Fibroblast of lung (primary cell): ENCODE data around the gene RBM20.

Experiments
- EZH2 ChIP-seq: IDR thresholded peaks from 2 replicates; pipeline ENCODE4 v1.5.1; 2012; ENCODE audit warnings: low read length, control low read depth, mild to moderate bottlenecking; ENCODE audit errors: missing control alignments
- TF ChIP-seq, protein P1 (sequence below), 2 donors: IDR thresholded peaks in 1 of 2; conservative IDR thresholded peaks in 1 of 2; 1 replicate in 1 of 2; 2 replicates in 1 of 2; pipeline ENCODE4 v1.5.1; 2011 to 2012; ENCODE audit warnings: low read length in 2 of 2, control low read depth in 1 of 2, inconsistent platforms in 1 of 2, low read depth in 1 of 2, mild to moderate bottlenecking in 1 of 2

- TF ChIP-seq, protein P1, sequence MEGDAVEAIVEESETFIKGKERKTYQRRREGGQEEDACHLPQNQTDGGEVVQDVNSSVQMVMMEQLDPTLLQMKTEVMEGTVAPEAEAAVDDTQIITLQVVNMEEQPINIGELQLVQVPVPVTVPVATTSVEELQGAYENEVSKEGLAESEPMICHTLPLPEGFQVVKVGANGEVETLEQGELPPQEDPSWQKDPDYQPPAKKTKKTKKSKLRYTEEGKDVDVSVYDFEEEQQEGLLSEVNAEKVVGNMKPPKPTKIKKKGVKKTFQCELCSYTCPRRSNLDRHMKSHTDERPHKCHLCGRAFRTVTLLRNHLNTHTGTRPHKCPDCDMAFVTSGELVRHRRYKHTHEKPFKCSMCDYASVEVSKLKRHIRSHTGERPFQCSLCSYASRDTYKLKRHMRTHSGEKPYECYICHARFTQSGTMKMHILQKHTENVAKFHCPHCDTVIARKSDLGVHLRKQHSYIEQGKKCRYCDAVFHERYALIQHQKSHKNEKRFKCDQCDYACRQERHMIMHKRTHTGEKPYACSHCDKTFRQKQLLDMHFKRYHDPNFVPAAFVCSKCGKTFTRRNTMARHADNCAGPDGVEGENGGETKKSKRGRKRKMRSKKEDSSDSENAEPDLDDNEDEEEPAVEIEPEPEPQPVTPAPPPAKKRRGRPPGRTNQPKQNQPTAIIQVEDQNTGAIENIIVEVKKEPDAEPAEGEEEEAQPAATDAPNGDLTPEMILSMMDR (conservative IDR thresholded peaks at IDR 0.05 in 1 of 2, IDR thresholded peaks at IDR 0.05 in 1 of 2; ENCODE audit: low read depth in 1 of 2, low read length in 2 of 2) = no peak
- TF ChIP-seq EZH2 = no peak
Measured at GRCh38 chr10:110847374-110847773, 203.2 kb downstream of the RBM20 start.
